Endodermal cell (in vitro differentiated cells): Measurements from ENCODE around the gene IQGAP2. TPM values are rescaled to one million over a fixed set of nuclear protein-coding genes. Genes with fewer than 3 reads are reported as not detected.

Source experiments
- DNase-seq: peaks from one replicate; pipeline ENCODE4 v3.0.0-alpha.2; 2017
- H3K27ac ChIP-seq: 2 replicates; pipeline ENCODE4 v1.5.1; 2013; ENCODE audit warnings: mild to moderate bottlenecking, low read depth, low read length, moderate library complexity
- H3K27me3 ChIP-seq: 2 replicates; pipeline ENCODE4 v1.6.1; 2013; ENCODE audit warnings: mild to moderate bottlenecking, low read length, moderate library complexity; ENCODE audit not compliant: insufficient read depth, control insufficient read depth, poor library complexity, severe bottlenecking
- H3K36me3 ChIP-seq: 2 replicates; pipeline ENCODE4 v1.7.0; 2013; ENCODE audit warnings: mild to moderate bottlenecking, low read length, moderate library complexity; ENCODE audit not compliant: control insufficient read depth, insufficient read depth
- H3K4me1 ChIP-seq: one replicate; pipeline ENCODE4 v1.7.0; 2013; ENCODE audit warnings: low read length; ENCODE audit not compliant: control insufficient read depth, insufficient read depth
- H3K4me3 ChIP-seq: 2 replicates; pipeline ENCODE4 v1.5.1; 2013; ENCODE audit warnings: mild to moderate bottlenecking, low read length, moderate library complexity
- H3K9ac ChIP-seq: 2 replicates; pipeline ENCODE4 v1.6.1; 2013; ENCODE audit warnings: mild to moderate bottlenecking, low read length, moderate library complexity; ENCODE audit not compliant: poor library complexity, severe bottlenecking; ENCODE audit errors: extremely low read depth
- H3K9me3 ChIP-seq: 2 replicates; pipeline ENCODE4 v1.6.1; 2013; ENCODE audit warnings: mild to moderate bottlenecking, low read length, moderate library complexity; ENCODE audit not compliant: control insufficient read depth
- H3K27ac Mint-ChIP-seq: 2 replicates; pipeline ENCODE4 v1.8.0; 2020; ENCODE audit warnings: mixed read lengths
- H3K27me3 Mint-ChIP-seq: 2 replicates; pipeline ENCODE4 v1.8.0; 2021; ENCODE audit warnings: mild to moderate bottlenecking, mixed read lengths; ENCODE audit not compliant: insufficient read depth
- H3K36me3 Mint-ChIP-seq: 2 replicates; pipeline ENCODE4 v1.8.0; 2020; ENCODE audit warnings: low read depth, mixed read lengths
- H3K4me1 Mint-ChIP-seq: 2 replicates; pipeline ENCODE4 v1.8.0; 2020; ENCODE audit warnings: mixed read lengths
- H3K4me3 Mint-ChIP-seq: 2 replicates; pipeline ENCODE4 v1.8.0; 2020; ENCODE audit warnings: mild to moderate bottlenecking, moderate library complexity, mixed read lengths
- H3K9me3 Mint-ChIP-seq: 2 replicates; pipeline ENCODE4 v1.8.0; 2020; ENCODE audit warnings: mild to moderate bottlenecking, mixed read lengths
- WGBS, 2 experiments: methylation state at CpG; one replicate each; pipeline versions ENCODE4 v1.1.5 to v1.1.7; 2013; ENCODE audit warnings: missing lambda C conversion rate in 2 of 2, mixed read lengths in 1 of 2; ENCODE audit not compliant: insufficient coverage in 1 of 2, insufficient read length in 1 of 2; 5-methylcytosine and 5-hydroxymethylcytosine counted together
- total RNA-seq, 2 donors: library from RNA; stranded (reverse); fragmentation: NEBNext Ultra II Directional in 1 of 2; extraction: Animal tissue kit (Norgen Biotek cat#: 25700) in 1 of 2; gene quantifications; 2 replicates in 1 of 2; 3 replicates in 1 of 2; pipeline ENCODE4 v1.2.1, GENCODE V29; 2021
- TF ChIP-seq, protein P1 (sequence below): fragments of 200-600 bp; sonication (generic); conservative IDR thresholded peaks from 2 replicates; pipeline ENCODE4 v1.5.0; 2021; ENCODE audit warnings: antibody characterized with exemption, mild to moderate bottlenecking

Gene IQGAP2
- total RNA-seq, 2 donors from 2014 or later = 8.3 to 19.4 TPM

DNA sequence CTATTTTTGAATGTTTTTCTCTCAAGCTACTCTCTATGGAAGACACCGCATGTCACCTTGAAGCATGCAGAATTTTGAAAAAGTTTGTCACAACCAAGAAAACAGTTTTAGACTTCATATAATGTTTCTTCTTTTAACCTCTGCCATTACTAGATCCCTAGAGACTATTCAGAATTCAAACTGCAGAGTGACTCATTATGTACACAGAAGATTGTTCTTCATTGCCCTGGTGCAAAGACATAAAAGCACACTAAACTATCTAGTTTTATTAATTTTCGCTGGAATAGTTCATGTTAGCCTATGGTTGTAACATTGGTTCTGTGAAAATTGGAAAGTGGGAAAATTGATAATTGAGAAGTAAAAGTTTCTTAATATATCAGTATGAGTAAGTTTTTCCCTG is 201.8 kb downstream of the IQGAP2 start:
- Mint-ChIP-seq H3K9me3 (no peaks in the 10 kb centered on the region), H3K36me3 (no peaks in the 10 kb centered on the region), H3K27me3 (no peaks in the 10 kb centered on the region), H3K27ac (no peak overlapping the region), H3K4me1 (peaks cover 10% of the 10 kb centered on the region), H3K4me3 (no peak overlapping the region)
- TF ChIP-seq, protein P1, sequence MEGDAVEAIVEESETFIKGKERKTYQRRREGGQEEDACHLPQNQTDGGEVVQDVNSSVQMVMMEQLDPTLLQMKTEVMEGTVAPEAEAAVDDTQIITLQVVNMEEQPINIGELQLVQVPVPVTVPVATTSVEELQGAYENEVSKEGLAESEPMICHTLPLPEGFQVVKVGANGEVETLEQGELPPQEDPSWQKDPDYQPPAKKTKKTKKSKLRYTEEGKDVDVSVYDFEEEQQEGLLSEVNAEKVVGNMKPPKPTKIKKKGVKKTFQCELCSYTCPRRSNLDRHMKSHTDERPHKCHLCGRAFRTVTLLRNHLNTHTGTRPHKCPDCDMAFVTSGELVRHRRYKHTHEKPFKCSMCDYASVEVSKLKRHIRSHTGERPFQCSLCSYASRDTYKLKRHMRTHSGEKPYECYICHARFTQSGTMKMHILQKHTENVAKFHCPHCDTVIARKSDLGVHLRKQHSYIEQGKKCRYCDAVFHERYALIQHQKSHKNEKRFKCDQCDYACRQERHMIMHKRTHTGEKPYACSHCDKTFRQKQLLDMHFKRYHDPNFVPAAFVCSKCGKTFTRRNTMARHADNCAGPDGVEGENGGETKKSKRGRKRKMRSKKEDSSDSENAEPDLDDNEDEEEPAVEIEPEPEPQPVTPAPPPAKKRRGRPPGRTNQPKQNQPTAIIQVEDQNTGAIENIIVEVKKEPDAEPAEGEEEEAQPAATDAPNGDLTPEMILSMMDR = no peak
- Histone ChIP-seq H3K4me1 (no peaks in the 10 kb centered on the region), H3K27ac (no peak overlapping the region), H3K4me3 (no peak overlapping the region), H3K27me3 (no peaks in the 10 kb centered on the region), H3K9ac (no peak overlapping the region), H3K36me3 (no peaks in the 10 kb centered on the region), H3K9me3 (no peaks in the 10 kb centered on the region)
- 55 to 66% methylated on average over 1 to 2 of the region's 2 CpGs for WGBS, 2 experiments
- DNase-seq = no peak

DNA sequence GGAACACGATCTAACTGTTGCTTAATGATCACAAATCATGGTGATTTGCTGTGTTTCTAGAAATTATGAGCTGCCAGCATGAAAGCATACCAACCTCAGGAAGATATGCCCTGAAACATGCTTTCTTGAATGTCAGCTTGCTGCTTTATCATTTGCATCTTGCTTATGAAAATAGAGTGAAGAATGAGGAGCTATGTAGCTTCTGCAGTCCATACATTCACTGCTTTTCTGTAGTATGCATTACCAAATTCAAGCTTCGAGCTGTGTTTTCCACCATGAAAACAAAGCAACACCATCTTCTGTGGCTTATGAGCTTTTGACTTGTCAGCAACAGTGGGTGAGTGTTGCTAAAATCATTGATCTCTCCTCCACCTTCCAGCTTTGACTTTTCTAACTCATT is 203.6 kb downstream of the IQGAP2 start:
- H3K36me3 Mint-ChIP-seq = peaks cover 2% of the 10 kb centered on the region
- H3K27ac Mint-ChIP-seq = no peak overlapping the region
- TF ChIP-seq, protein P1 = no peak
- H3K4me1 Mint-ChIP-seq = peaks cover 4% of the 10 kb centered on the region
- H3K27me3 Mint-ChIP-seq = no peaks in the 10 kb centered on the region
- H3K27me3 ChIP-seq = no peaks in the 10 kb centered on the region
- 57 to 77% methylated on average over 1 to 2 of the region's 2 CpGs for WGBS, 2 experiments
- H3K9me3 Mint-ChIP-seq = no peaks in the 10 kb centered on the region
- H3K36me3 ChIP-seq = no peaks in the 10 kb centered on the region
- H3K4me1 ChIP-seq = no peaks in the 10 kb centered on the region
- no peak overlapping the region for H3K4me3 Mint-ChIP-seq
- H3K27ac ChIP-seq = no peak overlapping the region
- H3K4me3 ChIP-seq = no peak overlapping the region
- H3K9ac ChIP-seq = no peak overlapping the region
- no peaks in the 10 kb centered on the region for H3K9me3 ChIP-seq
- DNase-seq = no peak

DNA sequence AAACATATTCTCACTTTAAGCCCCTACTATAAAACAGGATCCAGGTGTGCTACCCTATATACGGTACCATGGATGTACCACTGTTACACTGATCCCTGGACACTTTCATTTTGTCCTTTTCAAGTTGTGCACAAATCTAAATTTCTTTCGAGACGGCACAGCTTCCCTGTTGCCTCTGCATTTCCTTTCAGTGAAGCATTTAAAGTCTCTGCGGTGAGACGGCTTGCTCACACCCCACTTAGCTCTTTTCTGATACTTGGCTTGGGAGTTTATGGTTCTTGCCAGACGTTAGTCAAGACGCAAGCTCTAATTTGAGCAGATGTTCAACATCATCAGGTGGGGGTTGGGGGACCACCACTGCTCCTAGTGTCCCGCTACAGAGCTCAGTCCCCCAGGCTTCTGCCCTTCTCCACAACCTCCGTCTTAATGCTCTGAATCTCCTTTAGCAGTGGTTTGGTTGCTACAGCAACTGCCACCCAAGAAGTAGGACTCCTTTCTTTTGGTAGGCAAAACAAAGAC is 204.3 kb downstream of the IQGAP2 start:
- Mint-ChIP-seq H3K27ac (no peak overlapping the region), H3K9me3 (no peaks in the 10 kb centered on the region), H3K27me3 (no peaks in the 10 kb centered on the region), H3K4me1 (peaks cover 4% of the 10 kb centered on the region), H3K36me3 (peaks cover 2% of the 10 kb centered on the region), H3K4me3 (no peak overlapping the region)
- H3K9ac ChIP-seq = no peak overlapping the region
- whole genome bisulfite sequencing, 2 experiments = 70 to 83% methylated on average over 9 of the region's 9 CpGs
- H3K27ac ChIP-seq = no peak overlapping the region
- no peaks in the 10 kb centered on the region for H3K9me3 ChIP-seq
- no peaks in the 10 kb centered on the region for H3K4me1 ChIP-seq
- no peaks in the 10 kb centered on the region for H3K36me3 ChIP-seq
- TF ChIP-seq, protein P1 = no peak
- no peaks in the 10 kb centered on the region for H3K27me3 ChIP-seq
- DNase-seq = no peak
- no peak overlapping the region for H3K4me3 ChIP-seq
